T-helper 1 cell treated with Interleukin-12 subunit alpha and Interleukin-12 subunit beta and Interleukin-4 antibody, amounts not matched to agents 30 μg/mL and 1 μg/mL, for 36 hours (primary cell): Measurements from ENCODE around the gene MALT1.
"Not testable (repeated sequence)": the region's sequence is repeated elsewhere in the genome, so short reads cannot be mapped to it uniquely, and the experiment has no call there.

Source experiments
- H3K27ac Mint-ChIP-seq: one replicate; pipeline ENCODE4 v1.8.0; 2021; ENCODE audit warnings: mild to moderate bottlenecking, mixed read lengths
- H3K27me3 Mint-ChIP-seq: one replicate; pipeline ENCODE4 v1.8.0; 2021; ENCODE audit warnings: low read depth, mixed read lengths
- H3K36me3 Mint-ChIP-seq: one replicate; pipeline ENCODE4 v1.8.0; 2021; ENCODE audit warnings: low read depth, mixed read lengths
- H3K4me1 Mint-ChIP-seq: one replicate; pipeline ENCODE4 v1.8.0; 2021; ENCODE audit warnings: low read depth, mixed read lengths
- H3K4me3 Mint-ChIP-seq: one replicate; pipeline ENCODE4 v1.8.0; 2021; ENCODE audit warnings: mild to moderate bottlenecking, moderate library complexity, mixed read lengths
- H3K9me3 Mint-ChIP-seq: one replicate; pipeline ENCODE4 v1.8.0; 2021; ENCODE audit warnings: mixed read lengths

The MALT1 gene

GRCh38 chr18:58640891-58641610 is 30.2 kb upstream of the MALT1 start:
- Mint-ChIP-seq H3K27me3 (no peaks in the 10 kb centered on the region), H3K4me1 (peaks cover 12% of the 10 kb centered on the region), H3K4me3 (no peak overlapping the region), H3K27ac (no peak overlapping the region), H3K36me3 (no peaks in the 10 kb centered on the region), H3K9me3 (peaks cover under 1% of the 10 kb centered on the region)

GRCh38 chr18:58643557-58643956 is 27.7 kb upstream of the MALT1 start:
- not testable (repeated sequence) for H3K36me3 Mint-ChIP-seq, H3K9me3 Mint-ChIP-seq, H3K4me1 Mint-ChIP-seq, H3K4me3 Mint-ChIP-seq, H3K27ac Mint-ChIP-seq, H3K27me3 Mint-ChIP-seq

GRCh38 chr18:58645398-58645797 is 25.9 kb upstream of the MALT1 start:
- peaks cover 8% of the 10 kb centered on the region for H3K9me3 Mint-ChIP-seq
- no peak overlapping the region for H3K4me3 Mint-ChIP-seq
- peaks cover 6% of the 10 kb centered on the region for H3K36me3 Mint-ChIP-seq
- no peaks in the 10 kb centered on the region for H3K27me3 Mint-ChIP-seq
- peaks cover 16% of the 10 kb centered on the region for H3K4me1 Mint-ChIP-seq
- H3K27ac Mint-ChIP-seq, result no peak overlapping the region

- Mint-ChIP-seq H3K4me1 (peaks cover 21% of the 10 kb centered on the region), H3K4me3 (no peak overlapping the region), H3K27me3 (no peaks in the 10 kb centered on the region), H3K9me3 (peaks cover 8% of the 10 kb centered on the region), H3K27ac (no peak overlapping the region), H3K36me3 (peaks cover 7% of the 10 kb centered on the region)
Measured at GRCh38 chr18:58646334-58646862, 24.9 kb upstream of the MALT1 start.

- no peaks in the 10 kb centered on the region for H3K27me3 Mint-ChIP-seq
- H3K27ac Mint-ChIP-seq, result peak overlapping the region; percentile 76
- H3K4me1 Mint-ChIP-seq, result peaks cover 47% of the 10 kb centered on the region
Measured at GRCh38 chr18:58649966-58650816, 21.1 kb upstream of the MALT1 start.

GRCh38 chr18:58650830-58651229 is 20.4 kb upstream of the MALT1 start:
- H3K27ac Mint-ChIP-seq, result peak overlapping the region; percentile 76
- H3K36me3 Mint-ChIP-seq, result peaks cover 28% of the 10 kb centered on the region
- H3K27me3 Mint-ChIP-seq, result not testable (repeated sequence)
- peak overlapping the region; percentile 55 for H3K4me3 Mint-ChIP-seq
- peaks cover 33% of the 10 kb centered on the region for H3K9me3 Mint-ChIP-seq
- H3K4me1 Mint-ChIP-seq, result peaks cover 47% of the 10 kb centered on the region

More at GRCh38 chr18:58649966-58650816, 21.1 kb upstream of the MALT1 start:
- peaks cover 28% of the 10 kb centered on the region for H3K36me3 Mint-ChIP-seq
- peaks cover 30% of the 10 kb centered on the region for H3K9me3 Mint-ChIP-seq
- H3K4me3 Mint-ChIP-seq, result peak overlapping the region; percentile 55

DNA sequence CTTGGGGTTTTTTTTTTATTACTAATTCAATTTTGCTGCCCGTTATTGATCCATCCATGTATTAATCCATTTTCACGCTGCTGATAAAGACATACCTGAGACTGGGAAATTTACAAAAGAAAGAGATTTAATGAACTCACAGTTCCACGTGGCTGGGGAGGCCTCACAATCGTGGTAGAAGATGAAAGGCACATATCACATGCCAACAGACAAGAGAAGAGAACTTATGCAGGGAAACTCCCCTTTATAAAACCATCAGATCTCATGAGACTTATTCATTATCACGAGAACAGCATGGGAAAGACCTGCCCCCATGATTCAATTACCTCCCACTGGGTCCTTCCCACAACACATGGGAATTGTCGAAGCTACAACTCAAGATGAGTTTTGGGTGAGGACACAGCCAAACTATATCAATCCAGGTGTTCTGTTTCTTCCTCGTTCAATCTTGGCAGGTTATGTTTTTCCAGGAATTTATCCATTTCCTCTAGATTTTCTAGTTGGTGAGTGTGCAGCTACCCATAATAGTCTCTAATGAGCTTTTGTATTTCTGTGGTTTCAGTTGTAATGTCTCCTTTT is 18.0 kb upstream of the MALT1 start:
- Mint-ChIP-seq H3K4me1 (peaks cover 64% of the 10 kb centered on the region), H3K4me3 (peak overlapping the region; percentile 14), H3K9me3 (peaks cover 29% of the 10 kb centered on the region), H3K27ac (peak overlapping the region; percentile 49), H3K36me3 (peaks cover 30% of the 10 kb centered on the region)
- not testable (repeated sequence) for H3K27me3 Mint-ChIP-seq

DNA sequence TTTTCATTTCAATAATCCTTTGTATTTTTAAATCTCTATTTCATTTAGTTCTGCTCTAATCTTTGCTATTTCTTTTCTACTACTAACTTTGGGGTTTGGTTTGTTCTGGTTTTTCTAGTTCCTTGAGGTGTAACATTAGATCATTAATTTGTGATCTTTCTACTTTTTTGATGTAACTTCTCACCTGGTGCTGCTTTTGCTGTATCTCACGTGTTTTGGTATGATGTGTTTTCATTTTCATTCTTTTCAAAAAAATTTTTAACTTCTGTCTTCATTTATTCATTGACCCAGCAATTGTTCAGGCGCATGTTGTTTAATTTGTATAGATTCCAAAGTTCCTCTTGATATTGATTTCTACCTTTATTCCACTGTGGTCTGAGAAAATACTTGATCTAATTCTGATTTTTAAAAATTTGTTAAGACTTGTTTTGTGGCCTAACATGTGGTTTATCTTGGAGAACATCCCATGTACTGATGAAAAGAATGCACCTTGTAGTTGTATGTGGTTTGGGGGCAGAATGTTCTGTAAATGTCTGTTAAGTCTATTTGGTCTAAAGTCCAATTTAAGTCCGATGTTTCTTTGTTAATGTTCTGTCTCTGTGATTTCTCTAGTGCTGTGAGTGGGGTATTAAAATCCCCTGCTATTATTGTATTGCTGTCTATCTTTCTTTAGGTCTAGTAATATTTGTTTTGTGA is 17.3 kb upstream of the MALT1 start:
- Mint-ChIP-seq H3K27me3 (no peaks in the 10 kb centered on the region), H3K4me3 (peak overlapping the region; percentile 14), H3K27ac (peak overlapping the region; percentile 49), H3K4me1 (peaks cover 58% of the 10 kb centered on the region), H3K36me3 (peaks cover 28% of the 10 kb centered on the region), H3K9me3 (peaks cover 29% of the 10 kb centered on the region)

DNA sequence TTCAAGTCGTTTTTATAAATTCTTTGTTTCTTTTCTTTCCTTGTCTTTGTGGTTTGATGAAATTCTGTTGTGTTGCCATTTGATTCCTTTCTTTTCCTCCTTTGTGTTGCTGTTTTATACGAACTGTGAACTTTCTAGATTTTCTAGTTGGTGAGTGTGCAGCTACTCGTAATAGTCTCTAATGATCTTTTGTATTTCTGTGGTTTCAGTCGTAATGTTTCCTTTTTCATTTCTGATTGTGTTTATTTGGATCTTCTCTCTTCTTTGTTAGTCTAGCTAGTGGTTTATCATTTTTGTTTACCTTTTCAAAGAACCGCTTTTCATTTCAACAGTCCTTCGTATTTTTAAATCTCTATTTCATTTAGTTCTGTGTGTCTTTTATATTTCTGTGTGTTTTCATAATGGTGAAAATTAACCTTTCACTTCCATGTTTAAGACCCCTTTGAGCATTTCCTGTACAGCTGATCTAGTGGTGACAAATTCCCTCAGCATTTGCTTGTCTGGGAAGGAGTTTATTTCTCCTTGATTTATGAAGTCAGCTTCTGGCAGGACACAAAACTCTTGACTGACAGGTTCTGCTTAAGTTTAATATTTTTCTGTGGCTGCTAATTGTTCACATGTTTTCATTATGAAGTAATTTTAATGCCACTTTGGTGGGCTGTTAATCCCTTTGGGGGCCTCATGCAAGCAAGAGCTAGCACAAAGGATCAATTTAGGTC is 16.2 kb upstream of the MALT1 start:
- peaks cover 25% of the 10 kb centered on the region for H3K36me3 Mint-ChIP-seq
- no peak overlapping the region for H3K4me3 Mint-ChIP-seq
- peaks cover 57% of the 10 kb centered on the region for H3K4me1 Mint-ChIP-seq
- H3K27ac Mint-ChIP-seq, result no peak overlapping the region
- peaks cover 29% of the 10 kb centered on the region for H3K9me3 Mint-ChIP-seq
- no peaks in the 10 kb centered on the region for H3K27me3 Mint-ChIP-seq

- Mint-ChIP-seq H3K4me1 (peaks cover 54% of the 10 kb centered on the region), H3K27me3 (no peaks in the 10 kb centered on the region), H3K36me3 (peaks cover 26% of the 10 kb centered on the region), H3K4me3 (peak overlapping the region; percentile 2), H3K27ac (peak overlapping the region; percentile 21), H3K9me3 (peaks cover 26% of the 10 kb centered on the region)
Measured at GRCh38 chr18:58657081-58657480, 14.2 kb upstream of the MALT1 start.

DNA sequence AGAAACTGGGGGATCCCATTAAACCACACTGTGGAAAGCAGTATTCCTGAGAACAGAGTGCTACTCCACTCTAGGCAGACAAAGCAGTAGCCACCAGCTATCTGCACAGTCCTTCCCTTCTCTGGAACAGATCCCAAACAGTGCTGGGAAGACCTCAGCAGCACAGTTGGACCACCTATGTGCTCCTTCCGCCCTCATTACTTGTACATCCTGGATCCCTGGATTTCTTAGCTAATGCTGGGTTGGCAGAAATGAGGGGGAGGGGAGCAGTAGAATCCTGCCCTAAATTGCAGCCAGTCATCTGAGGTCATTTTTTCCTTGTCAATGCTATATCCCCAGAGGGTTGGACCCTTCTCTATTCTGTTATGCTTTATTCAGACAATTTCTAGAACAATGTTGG is 13.8 kb upstream of the MALT1 start:
- H3K27ac Mint-ChIP-seq, result peak overlapping the region; percentile 90
- peaks cover 51% of the 10 kb centered on the region for H3K4me1 Mint-ChIP-seq
- H3K4me3 Mint-ChIP-seq, result peak overlapping the region; percentile 73
- no peaks in the 10 kb centered on the region for H3K27me3 Mint-ChIP-seq
- peaks cover 24% of the 10 kb centered on the region for H3K9me3 Mint-ChIP-seq
- peaks cover 25% of the 10 kb centered on the region for H3K36me3 Mint-ChIP-seq

DNA sequence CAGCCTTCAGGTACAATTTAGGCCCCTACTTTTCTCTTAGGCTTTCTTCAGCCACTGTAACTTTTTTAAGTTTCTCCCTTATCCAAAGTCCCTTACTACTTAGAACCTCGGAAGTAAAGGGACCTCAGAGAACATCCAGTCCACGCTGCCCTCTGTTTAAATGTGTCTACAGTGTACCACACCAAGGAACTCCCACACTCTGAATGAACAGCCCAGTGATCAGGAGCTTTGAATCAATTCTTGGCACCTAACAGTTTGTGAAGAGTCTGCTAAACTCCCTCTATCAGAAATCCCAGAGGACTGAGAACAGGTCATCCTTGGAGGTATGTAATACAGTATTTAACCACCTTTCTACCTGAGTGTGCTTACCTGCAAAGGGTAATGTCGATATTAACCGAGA is 11.6 kb upstream of the MALT1 start:
- peaks cover 34% of the 10 kb centered on the region for H3K4me1 Mint-ChIP-seq
- H3K9me3 Mint-ChIP-seq, result peaks cover 13% of the 10 kb centered on the region
- H3K27ac Mint-ChIP-seq, result no peak overlapping the region
- H3K27me3 Mint-ChIP-seq, result no peaks in the 10 kb centered on the region
- peaks cover 12% of the 10 kb centered on the region for H3K36me3 Mint-ChIP-seq
- no peak overlapping the region for H3K4me3 Mint-ChIP-seq

DNA sequence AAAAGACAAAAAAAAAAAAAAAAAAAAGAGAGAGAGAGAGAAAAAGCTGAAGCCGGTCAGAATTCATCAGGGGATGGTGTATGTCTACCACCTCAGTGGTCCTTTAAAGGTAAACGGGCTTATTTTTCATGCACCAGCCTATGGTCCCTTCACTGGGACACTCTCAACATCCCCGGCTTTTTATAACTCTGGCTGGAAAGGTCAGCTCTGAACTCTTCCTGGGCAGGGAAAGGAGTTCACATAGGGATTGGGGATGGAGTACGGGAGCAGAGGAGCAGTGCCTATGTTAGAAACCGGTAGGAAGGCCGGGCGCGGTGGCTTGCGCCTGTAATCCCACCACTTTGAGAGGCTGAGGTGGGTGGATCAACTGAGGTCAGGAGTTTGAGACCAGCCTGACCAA is 10.3 kb upstream of the MALT1 start:
- Mint-ChIP-seq H3K4me1 (peaks cover 34% of the 10 kb centered on the region), H3K4me3 (no peak overlapping the region), H3K27me3 (no peaks in the 10 kb centered on the region), H3K27ac (no peak overlapping the region), H3K36me3 (peaks cover 8% of the 10 kb centered on the region), H3K9me3 (peaks cover 5% of the 10 kb centered on the region)

DNA sequence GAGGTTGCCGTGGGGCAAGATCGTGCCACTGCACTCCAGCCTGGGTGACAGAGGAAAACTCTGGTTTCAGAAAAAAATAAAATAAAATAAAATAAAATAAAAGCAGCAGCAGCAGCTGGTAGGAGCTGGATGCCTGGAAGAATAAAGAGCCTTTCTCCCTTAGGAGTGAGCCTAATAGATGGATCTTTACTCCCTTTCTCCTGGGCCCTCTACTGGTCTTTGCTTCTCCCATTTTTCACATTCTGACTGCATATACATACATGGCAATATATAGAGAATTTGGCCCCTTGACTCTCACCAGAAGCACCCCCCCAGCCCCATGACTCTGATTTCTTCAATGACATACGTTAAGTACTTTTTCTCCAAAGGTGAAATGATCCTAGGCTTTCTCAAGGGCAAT is 9.8 kb upstream of the MALT1 start:
- Mint-ChIP-seq H3K4me1 (peaks cover 31% of the 10 kb centered on the region), H3K27ac (no peak overlapping the region), H3K4me3 (no peak overlapping the region), H3K9me3 (peaks cover 2% of the 10 kb centered on the region), H3K36me3 (peaks cover 8% of the 10 kb centered on the region), H3K27me3 (no peaks in the 10 kb centered on the region)
